BLaER1 (cell line): Measurements from ENCODE around the gene FZD10.
A peak's percentile ranks its signal among the peaks of the same experiment; 100 is the strongest.

ENCODE experiments used
- H3K27ac ChIP-seq: shearing (Covaris generic); formaldehyde crosslinking; 2 replicates; pipeline ENCODE4 v1.8.1; 2022
- H3K27me3 ChIP-seq: shearing (Covaris generic); formaldehyde crosslinking; 2 replicates; pipeline ENCODE4 v1.8.1; 2022
- H3K36me3 ChIP-seq: shearing (Covaris generic); formaldehyde crosslinking; 2 replicates; pipeline ENCODE4 v1.8.1; 2022
- H3K4me1 ChIP-seq: shearing (Covaris generic); formaldehyde crosslinking; 2 replicates; pipeline ENCODE4 v1.8.1; 2022
- H3K4me2 ChIP-seq: shearing (Covaris generic); formaldehyde crosslinking; 2 replicates; pipeline ENCODE4 v1.8.1; 2022
- H3K4me3 ChIP-seq: shearing (Covaris generic); formaldehyde crosslinking; 2 replicates; pipeline ENCODE4 v1.8.1; 2022
- H3K9ac ChIP-seq: shearing (Covaris generic); formaldehyde crosslinking; 2 replicates; pipeline ENCODE4 v1.8.1; 2022
- H3K9me3 ChIP-seq: shearing (Covaris generic); formaldehyde crosslinking; 2 replicates; pipeline ENCODE4 v1.8.1; 2022
- H4K20me1 ChIP-seq: shearing (Covaris generic); formaldehyde crosslinking; 2 replicates; pipeline ENCODE4 v1.8.1; 2022
- Cebpa-rat ChIP-seq: shearing (Covaris generic); IDR thresholded peaks from 2 replicates; pipeline ENCODE4 v1.8.1; 2022

The FZD10 gene

GRCh38 chr12:130121226-130122000, 40.9 kb upstream of the FZD10 start:
- no peaks in the 10 kb centered on the region for H3K27me3 ChIP-seq
- H3K9ac ChIP-seq: no peak overlapping the region
- H3K27ac ChIP-seq: no peak overlapping the region
- H4K20me1 ChIP-seq: no peaks in the 10 kb centered on the region
- no peaks in the 10 kb centered on the region for H3K9me3 ChIP-seq
- peaks cover 14% of the 10 kb centered on the region for H3K4me1 ChIP-seq
- H3K4me2 ChIP-seq: no peak overlapping the region
- no peak overlapping the region for H3K4me3 ChIP-seq
- TF ChIP-seq Cebpa-rat: no peak
- H3K36me3 ChIP-seq: no peaks in the 10 kb centered on the region

DNA sequence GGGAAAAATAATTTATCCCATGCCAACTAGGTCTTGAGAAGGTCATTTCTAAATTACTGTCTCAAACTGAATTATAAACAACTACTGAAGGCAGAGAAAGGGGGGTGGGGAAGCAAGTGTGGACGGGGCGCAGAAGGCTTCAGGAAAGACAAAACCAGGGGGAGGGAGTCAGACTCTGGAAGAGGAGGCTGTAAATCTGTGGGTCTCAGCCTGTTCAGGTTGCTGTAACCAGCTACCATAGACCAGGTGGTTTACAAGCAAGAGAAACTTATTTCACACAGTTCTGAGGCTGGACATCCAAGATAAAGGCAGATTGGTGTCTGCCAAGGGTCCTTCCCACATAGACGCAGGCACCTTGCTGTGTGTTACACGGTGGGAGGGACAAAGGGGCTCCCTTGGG, 39.9 kb upstream of the FZD10 start:
- Histone ChIP-seq H3K27ac (no peak overlapping the region), H3K4me1 (peaks cover 18% of the 10 kb centered on the region), H3K27me3 (no peaks in the 10 kb centered on the region), H3K4me2 (no peak overlapping the region), H3K9me3 (no peaks in the 10 kb centered on the region), H4K20me1 (no peaks in the 10 kb centered on the region), H3K4me3 (no peak overlapping the region), H3K36me3 (no peaks in the 10 kb centered on the region), H3K9ac (no peak overlapping the region)
- TF ChIP-seq Cebpa-rat: no peak

DNA sequence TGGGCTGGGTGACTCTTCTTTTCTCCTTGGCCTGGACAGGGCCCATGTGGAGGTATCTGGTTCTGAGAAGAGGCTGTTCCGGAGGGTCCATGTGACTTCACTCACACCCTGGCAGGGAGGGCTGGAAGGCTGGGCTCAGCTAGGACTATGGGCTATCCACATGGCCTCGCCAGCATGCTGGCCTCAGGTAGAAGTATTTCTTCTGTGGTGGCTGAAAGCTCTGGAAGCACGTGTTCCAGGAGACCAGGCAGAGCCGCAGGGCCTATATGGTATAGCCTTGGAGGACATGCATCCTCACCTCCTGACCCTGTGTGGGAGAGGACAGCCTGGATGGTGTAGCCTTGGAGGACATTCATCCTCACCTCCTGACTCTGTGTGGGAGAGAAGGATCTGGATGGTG, 38.2 kb upstream of the FZD10 start:
- H3K27me3 ChIP-seq: no peaks in the 10 kb centered on the region
- no peaks in the 10 kb centered on the region for H4K20me1 ChIP-seq
- H3K9ac ChIP-seq: no peak overlapping the region
- H3K9me3 ChIP-seq: 0 out of 2 replicates have a peak, but pooled peaks cover 3% of the 10 kb centered on the region
- TF ChIP-seq Cebpa-rat: no peak
- H3K4me3 ChIP-seq: no peak overlapping the region
- no peak overlapping the region for H3K4me2 ChIP-seq
- H3K27ac ChIP-seq: no peak overlapping the region
- H3K36me3 ChIP-seq: no peaks in the 10 kb centered on the region
- peaks cover 18% of the 10 kb centered on the region for H3K4me1 ChIP-seq

DNA sequence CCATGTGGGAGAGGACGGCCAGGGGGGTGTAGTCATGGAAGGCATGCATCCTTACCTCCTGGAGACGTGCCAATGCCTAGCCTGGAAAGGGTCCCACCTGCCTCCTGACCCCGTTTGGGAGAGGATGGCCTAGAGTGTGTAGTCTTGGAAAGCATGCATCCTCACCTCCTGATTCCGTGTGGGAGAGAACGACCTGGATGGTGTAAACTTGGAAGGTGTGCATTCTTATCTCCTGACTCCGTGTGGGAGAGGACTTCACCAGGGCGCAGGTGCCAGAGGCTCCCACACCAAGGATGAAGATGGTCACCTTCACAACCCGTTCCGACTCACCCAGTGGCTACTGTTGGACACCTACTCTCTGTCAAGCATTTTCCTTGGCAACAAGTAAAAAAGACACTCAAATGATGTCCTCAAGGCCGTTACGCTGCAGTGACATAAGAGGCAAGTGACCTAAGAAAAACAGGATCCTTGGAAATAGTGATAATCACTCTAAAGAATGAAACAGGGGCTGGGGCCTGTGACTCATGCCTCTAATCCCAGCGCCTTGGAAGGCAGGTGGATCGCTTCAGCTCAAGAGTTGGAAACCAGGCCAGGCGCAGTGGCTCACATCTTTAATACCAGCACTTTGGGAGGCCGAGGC, 37.5 kb upstream of the FZD10 start:
- no peak overlapping the region for H3K27ac ChIP-seq
- TF ChIP-seq Cebpa-rat: no peak
- H3K4me2 ChIP-seq: no peak overlapping the region
- H3K9me3 ChIP-seq: 0 out of 2 replicates have a peak, but pooled peaks cover 7% of the 10 kb centered on the region
- H3K27me3 ChIP-seq: no peaks in the 10 kb centered on the region
- H4K20me1 ChIP-seq: no peaks in the 10 kb centered on the region
- peaks cover 18% of the 10 kb centered on the region for H3K4me1 ChIP-seq
- H3K4me3 ChIP-seq: no peak overlapping the region
- no peak overlapping the region for H3K9ac ChIP-seq
- no peaks in the 10 kb centered on the region for H3K36me3 ChIP-seq

DNA sequence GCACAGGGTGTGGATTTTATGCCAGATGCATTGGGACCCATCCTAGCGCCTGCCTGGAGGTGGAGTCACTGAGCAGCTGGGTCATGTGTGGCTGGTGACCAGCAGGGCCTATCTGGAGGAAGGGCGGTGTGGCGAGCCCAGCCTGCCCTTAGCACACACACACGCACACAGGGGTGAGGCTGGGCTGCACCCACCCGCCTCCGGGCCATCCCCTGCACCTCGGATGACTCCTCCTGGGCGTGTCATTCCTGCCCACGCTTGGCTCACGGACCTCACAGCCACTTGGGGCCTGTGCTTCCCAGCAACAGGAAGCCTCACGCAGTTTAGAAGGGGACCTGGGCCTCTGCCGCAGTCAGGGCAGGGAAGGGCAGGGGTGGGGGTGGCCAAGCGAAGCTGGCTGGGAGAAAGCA, 36.2 kb upstream of the FZD10 start:
- H3K36me3 ChIP-seq: no peaks in the 10 kb centered on the region
- H3K27ac ChIP-seq: no peak overlapping the region
- no peak overlapping the region for H3K9ac ChIP-seq
- no peak overlapping the region for H3K4me3 ChIP-seq
- no peak overlapping the region for H3K4me2 ChIP-seq
- H3K9me3 ChIP-seq: 0 out of 2 replicates have a peak, but pooled peaks cover 7% of the 10 kb centered on the region
- no peaks in the 10 kb centered on the region for H3K27me3 ChIP-seq
- H4K20me1 ChIP-seq: no peaks in the 10 kb centered on the region
- TF ChIP-seq Cebpa-rat: no peak
- H3K4me1 ChIP-seq: peaks cover 18% of the 10 kb centered on the region

DNA sequence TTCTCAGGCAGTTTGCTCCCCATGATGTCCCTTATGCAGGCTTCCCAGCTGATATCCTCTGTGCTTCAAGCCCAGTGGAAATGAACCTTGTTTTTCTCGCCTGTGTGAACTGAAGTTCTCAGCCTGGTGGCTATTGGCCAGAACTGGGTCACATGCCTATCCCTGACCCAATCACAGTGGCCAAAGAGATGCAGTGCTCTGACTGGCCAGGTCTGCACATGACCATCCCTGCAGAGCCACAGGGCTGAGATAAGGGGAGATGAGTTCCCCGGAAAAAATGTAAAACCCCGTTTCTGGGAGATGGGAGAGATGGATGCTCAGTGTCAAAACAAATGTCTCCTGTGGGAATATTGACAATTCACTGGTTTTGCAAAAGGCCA, 34.7 kb upstream of the FZD10 start:
- peaks cover 18% of the 10 kb centered on the region for H3K4me1 ChIP-seq
- no peak overlapping the region for H3K9ac ChIP-seq
- H3K27ac ChIP-seq: no peak overlapping the region
- peaks cover 3% of the 10 kb centered on the region; the same call in 1 of the 2 replicates for H4K20me1 ChIP-seq
- TF ChIP-seq Cebpa-rat: no peak
- H3K4me2 ChIP-seq: no peak overlapping the region
- no peak overlapping the region for H3K4me3 ChIP-seq
- H3K27me3 ChIP-seq: peaks cover 4% of the 10 kb centered on the region; the same call in 1 of the 2 replicates
- H3K36me3 ChIP-seq: no peaks in the 10 kb centered on the region
- H3K9me3 ChIP-seq: 0 out of 2 replicates have a peak, but pooled peaks cover 7% of the 10 kb centered on the region

DNA sequence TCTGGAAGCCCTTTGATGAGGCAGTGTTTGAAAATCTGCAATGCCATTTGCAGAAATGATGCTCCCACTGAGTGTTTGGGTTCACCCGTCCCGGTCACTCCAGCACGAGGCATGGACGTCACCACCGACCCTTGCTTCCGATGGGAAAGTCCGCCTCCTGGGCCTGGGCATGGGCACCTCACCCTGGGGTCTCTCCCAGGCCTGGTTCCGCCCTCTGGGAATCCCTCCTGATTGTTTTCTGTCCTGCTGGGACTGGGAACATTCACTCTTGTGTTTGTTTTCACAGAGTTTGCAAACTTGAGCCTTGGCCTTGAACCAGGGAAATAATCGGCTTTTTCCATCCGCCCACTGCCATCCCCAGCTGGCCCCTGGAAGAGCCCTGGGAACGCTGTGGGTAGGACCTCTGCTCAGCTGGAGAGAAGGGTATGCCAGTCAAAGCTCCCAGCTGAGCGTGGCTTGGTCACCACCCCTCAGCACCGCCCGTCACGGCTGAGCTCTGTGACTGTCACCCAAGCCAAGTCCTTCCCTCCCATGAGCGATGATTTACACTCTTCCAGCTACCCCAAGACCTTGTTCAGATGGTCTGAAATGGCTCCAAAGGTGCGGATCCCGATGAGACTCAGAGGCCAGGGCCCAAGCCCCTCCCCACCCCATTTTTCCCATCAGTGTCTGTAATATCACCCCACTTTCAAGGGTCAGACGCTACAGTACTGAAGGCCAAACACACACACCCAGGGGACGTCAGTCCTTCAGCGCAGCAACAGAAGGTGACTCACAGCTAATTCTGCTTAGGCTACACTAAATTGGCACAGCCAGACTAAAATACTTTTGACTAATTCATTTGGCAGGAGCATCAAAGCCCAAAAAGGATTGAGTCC, 34.1 kb upstream of the FZD10 start:
- TF ChIP-seq Cebpa-rat: no peak

GRCh38 chr12:130128790-130129735, 33.2 kb upstream of the FZD10 start:
- Histone ChIP-seq H3K4me3 (no peak overlapping the region), H3K9ac (no peak overlapping the region), H3K4me2 (peak overlapping the region; percentile 24), H4K20me1 (peaks cover 13% of the 10 kb centered on the region), H3K27ac (no peak overlapping the region), H3K36me3 (no peaks in the 10 kb centered on the region), H3K4me1 (peaks cover 31% of the 10 kb centered on the region), H3K9me3 (0 out of 2 replicates have a peak, but pooled peaks cover 7% of the 10 kb centered on the region), H3K27me3 (peaks cover 15% of the 10 kb centered on the region; the same call in 1 of the 2 replicates)
- TF ChIP-seq Cebpa-rat: no peak

More for the DNA sequence above, 34.1 kb upstream of the FZD10 start:
- Histone ChIP-seq H3K27me3 (peaks cover 9% of the 10 kb centered on the region; the same call in 1 of the 2 replicates), H3K4me3 (no peak overlapping the region), H3K27ac (no peak overlapping the region), H3K9ac (no peak overlapping the region), H3K9me3 (0 out of 2 replicates have a peak, but pooled peaks cover 7% of the 10 kb centered on the region), H4K20me1 (peaks cover 4% of the 10 kb centered on the region; the same call in 1 of the 2 replicates), H3K4me1 (peaks cover 22% of the 10 kb centered on the region), H3K4me2 (0 out of 2 replicates have a peak overlapping the region, but pooled peaks have one; percentile 24), H3K36me3 (no peaks in the 10 kb centered on the region)
